HG03521 (cell line): ENCODE measurements around the gene OMP.

Source experiments
- ATAC-seq: cut with Tn5 transposase; IDR thresholded peaks from one replicate; pipeline ENCODE4 v1.9.1; 2021; ENCODE audit warnings: mild to moderate bottlenecking, moderate library complexity; ENCODE audit not compliant: unreplicated experiment

OMP gene

GRCh38 chr11:77068457-77069335, 33.9 kb upstream of the OMP start:
- ATAC-seq, result no peak

- ATAC-seq, result no peak
Measured at GRCh38 chr11:77069336-77069968, 33.2 kb upstream of the OMP start.

- ATAC-seq, result no peak
Measured at GRCh38 chr11:77069969-77070582, 32.6 kb upstream of the OMP start.

- no peak for ATAC-seq
Measured at GRCh38 chr11:77071077-77071476, 31.6 kb upstream of the OMP start.

GRCh38 chr11:77071671-77072605, 30.7 kb upstream of the OMP start:
- ATAC-seq, result no peak

- no peak for ATAC-seq
Measured at GRCh38 chr11:77072851-77073327, 29.8 kb upstream of the OMP start.

- no peak for ATAC-seq
Measured at GRCh38 chr11:77073328-77074001, 29.2 kb upstream of the OMP start.

GRCh38 chr11:77074205-77074604, 28.4 kb upstream of the OMP start:
- no peak for ATAC-seq

- ATAC-seq, result no peak
Measured at GRCh38 chr11:77074626-77075221, 27.9 kb upstream of the OMP start.

- ATAC-seq, result no peak
Measured at GRCh38 chr11:77075425-77075905, 27.2 kb upstream of the OMP start.

- ATAC-seq, result no peak
Measured at GRCh38 chr11:77079666-77080065, 23.0 kb upstream of the OMP start.

- no peak for ATAC-seq
Measured at GRCh38 chr11:77080643-77081210, 21.9 kb upstream of the OMP start.

GRCh38 chr11:77081381-77081851, 21.2 kb upstream of the OMP start:
- ATAC-seq, result no peak

GRCh38 chr11:77081976-77082836, 20.4 kb upstream of the OMP start:
- ATAC-seq, result peak; percentile 10

- ATAC-seq, result peak; percentile 62
Measured at GRCh38 chr11:77082838-77083565, 19.6 kb upstream of the OMP start.

- ATAC-seq, result no peak
Measured at GRCh38 chr11:77083566-77084245, 18.9 kb upstream of the OMP start.
